Erythroblast (primary cell): ENCODE results near the gene MAOB.

Experiments used
- GATA1 ChIP-seq: IDR thresholded peaks from 2 replicates; pipeline ENCODE4 v1.6.1; 2011; ENCODE audit warnings: low read depth, mild to moderate bottlenecking, control low read depth, low read length, moderate library complexity
- POLR2A ChIP-seq: IDR thresholded peaks from 2 replicates; pipeline ENCODE4 v1.6.1; 2011; ENCODE audit warnings: mild to moderate bottlenecking, low read length

DNA sequence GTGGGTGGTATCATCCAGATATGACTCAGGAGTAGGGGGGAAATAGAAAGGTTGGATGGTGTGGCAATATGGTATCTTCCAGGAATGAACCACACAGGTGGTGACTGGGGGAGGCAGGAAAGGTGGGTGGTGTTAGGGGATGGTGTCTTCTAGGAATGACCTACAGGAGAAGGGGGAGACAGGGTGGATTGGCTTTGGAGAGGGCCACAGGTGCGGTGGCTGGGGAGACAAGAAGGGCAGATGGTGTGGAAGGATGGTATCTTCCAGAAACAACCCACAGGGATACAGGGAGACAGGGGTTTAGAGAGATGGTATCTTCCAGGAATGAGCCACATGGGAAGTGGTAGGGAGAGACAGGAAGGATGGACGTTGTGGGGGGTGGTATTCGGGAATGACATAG, 162.2 kb downstream of the MAOB start:
- no peak for TF ChIP-seq POLR2A
- no peak for TF ChIP-seq GATA1
